Stomach smooth muscle (tissue), 2 donors: ENCODE results near the gene KREMEN2.

Experiments used
- H3K27ac ChIP-seq: one replicate; pipeline ENCODE4 v1.7.0; 2013; ENCODE audit warnings: mild to moderate bottlenecking, low read length, inconsistent platforms
- H3K27me3 ChIP-seq, 2 donors: one replicate each; pipeline ENCODE4 v1.7.0; 2013; ENCODE audit warnings: low read length in 2 of 2; ENCODE audit not compliant: insufficient read depth in 2 of 2, control insufficient read depth in 1 of 2
- H3K36me3 ChIP-seq, 2 donors: one replicate each; pipeline ENCODE4 v1.7.0; 2013; ENCODE audit warnings: low read length in 2 of 2; ENCODE audit not compliant: control insufficient read depth in 2 of 2, insufficient read depth in 2 of 2
- H3K4me1 ChIP-seq: one replicate; pipeline ENCODE4 v1.7.0; 2013; ENCODE audit warnings: low read length; ENCODE audit not compliant: control insufficient read depth, insufficient read depth
- H3K4me3 ChIP-seq, 2 donors: one replicate each; pipeline ENCODE4 v1.7.0; 2013; ENCODE audit warnings: low read length in 2 of 2
- H3K9ac ChIP-seq, 2 donors: one replicate each; pipeline ENCODE4 v1.7.0; 2013; ENCODE audit warnings: low read length in 2 of 2, mild to moderate bottlenecking in 1 of 2
- H3K9me3 ChIP-seq, 2 donors: one replicate each; pipeline ENCODE4 v1.7.0; 2013; ENCODE audit warnings: low read length in 2 of 2; ENCODE audit not compliant: control insufficient read depth in 2 of 2
- donor health status: healthy.
- donor health status: Pancreatic carcinoma.

The KREMEN2 gene

GRCh38 chr16:2966808-2967191 is 2.7 kb downstream of the KREMEN2 start:
- Histone ChIP-seq H3K9me3 (no peaks in the 10 kb centered on the region), H3K4me1 (peaks cover 54% of the 10 kb centered on the region), H3K27ac (no peak overlapping the region), H3K4me3 (peak overlapping the region in 1 of 2 donors; percentile 49), H3K27me3 (peaks cover 52 to 82% of the 10 kb centered on the region in 2 donors), H3K9ac (no peak overlapping the region), H3K36me3 (no peaks in the 10 kb centered on the region)

GRCh38 chr16:2967211-2967631 is 3.1 kb downstream of the KREMEN2 start:
- peak overlapping the region in 1 of 2 donors; percentile 49 for H3K4me3 ChIP-seq
- no peaks in the 10 kb centered on the region for H3K36me3 ChIP-seq
- no peaks in the 10 kb centered on the region for H3K9me3 ChIP-seq
- H3K4me1 ChIP-seq: peaks cover 54% of the 10 kb centered on the region
- H3K27me3 ChIP-seq: peaks cover 49 to 77% of the 10 kb centered on the region in 2 donors
- no peak overlapping the region for H3K27ac ChIP-seq
- H3K9ac ChIP-seq: no peak overlapping the region

GRCh38 chr16:2967721-2968161 is 3.7 kb downstream of the KREMEN2 start:
- Histone ChIP-seq H3K27ac (no peak overlapping the region), H3K9ac (no peak overlapping the region), H3K4me3 (no peak overlapping the region), H3K9me3 (no peaks in the 10 kb centered on the region), H3K27me3 (peaks cover 44 to 72% of the 10 kb centered on the region in 2 donors), H3K4me1 (peaks cover 51% of the 10 kb centered on the region), H3K36me3 (no peaks in the 10 kb centered on the region)

- no peaks in the 10 kb centered on the region for H3K9me3 ChIP-seq
- H3K4me3 ChIP-seq: peak overlapping the region in 1 of 2 donors; percentile 81
- H3K9ac ChIP-seq: no peak overlapping the region
- no peaks in the 10 kb centered on the region for H3K36me3 ChIP-seq
- H3K27me3 ChIP-seq: peaks cover 41 to 66% of the 10 kb centered on the region in 2 donors
- H3K4me1 ChIP-seq: peaks cover 47% of the 10 kb centered on the region
- no peak overlapping the region for H3K27ac ChIP-seq
Measured at GRCh38 chr16:2968368-2968737, 4.3 kb downstream of the KREMEN2 start.

GRCh38 chr16:2968738-2969544 is 4.9 kb downstream of the KREMEN2 start, which contains the start of gene PAQR4:
Gene PAQR4, plus strand, starts transcription at chr16:2969348. Its CDS starts 327 bp downstream, at chr16:2969675.
- Histone ChIP-seq H3K36me3 (no peaks in the 10 kb centered on the region), H3K4me3 (peak within 1 kb of the TSS; percentile 43 to 81), H3K27ac (no peak within 1 kb of the TSS), H3K9me3 (no peaks in the 10 kb centered on the region), H3K4me1 (peaks cover 41% of the 10 kb centered on the region), H3K27me3 (peaks cover 39 to 60% of the 10 kb centered on the region in 2 donors), H3K9ac (no peak within 1 kb of the TSS)

- no peaks in the 10 kb centered on the region for H3K9me3 ChIP-seq
- H3K4me1 ChIP-seq: peaks cover 32% of the 10 kb centered on the region
- peaks cover 32 to 51% of the 10 kb centered on the region in 2 donors for H3K27me3 ChIP-seq
- no peak overlapping the region for H3K9ac ChIP-seq
- peak overlapping the region; percentile 43 to 81 for H3K4me3 ChIP-seq
- no peaks in the 10 kb centered on the region for H3K36me3 ChIP-seq
- no peak overlapping the region for H3K27ac ChIP-seq
Measured at GRCh38 chr16:2969545-2970521, 5.8 kb downstream of the KREMEN2 start.

- H3K36me3 ChIP-seq: no peaks in the 10 kb centered on the region
- no peaks in the 10 kb centered on the region for H3K9me3 ChIP-seq
- peaks cover 31% of the 10 kb centered on the region for H3K4me1 ChIP-seq
- peaks cover 29 to 50% of the 10 kb centered on the region in 2 donors for H3K27me3 ChIP-seq
- H3K27ac ChIP-seq: no peak overlapping the region
- H3K9ac ChIP-seq: no peak overlapping the region
- H3K4me3 ChIP-seq: peak overlapping the region in 1 of 2 donors; percentile 8
Measured at GRCh38 chr16:2970563-2970962, 6.5 kb downstream of the KREMEN2 start.

- Histone ChIP-seq H3K9ac (no peak overlapping the region), H3K9me3 (no peaks in the 10 kb centered on the region), H3K27ac (no peak overlapping the region), H3K27me3 (peaks cover 21 to 42% of the 10 kb centered on the region in 2 donors), H3K4me1 (peaks cover 28% of the 10 kb centered on the region), H3K4me3 (no peak overlapping the region), H3K36me3 (no peaks in the 10 kb centered on the region)
Measured at GRCh38 chr16:2971134-2971984, 7.3 kb downstream of the KREMEN2 start.

GRCh38 chr16:2971985-2972784 is 8.1 kb downstream of the KREMEN2 start:
- peaks cover 19 to 34% of the 10 kb centered on the region in 2 donors for H3K27me3 ChIP-seq
- no peaks in the 10 kb centered on the region for H3K9me3 ChIP-seq
- peaks cover 22% of the 10 kb centered on the region for H3K4me1 ChIP-seq
- no peak overlapping the region for H3K27ac ChIP-seq
- no peak overlapping the region for H3K4me3 ChIP-seq
- H3K9ac ChIP-seq: no peak overlapping the region
- no peaks in the 10 kb centered on the region for H3K36me3 ChIP-seq
